Mucosa of descending colon (tissue), 3 donors: ENCODE measurements around the gene ATG101. TPM values are rescaled to one million over a fixed set of nuclear protein-coding genes. Genes with fewer than 3 reads are reported as not detected.
"Not testable (repeated sequence)": the region's sequence is repeated elsewhere in the genome, so short reads cannot be mapped to it uniquely, and the experiment has no call there.

Experiments used
- ATAC-seq: fragments of 200-7000 bp; cut with Tn5 transposase; one replicate; pipeline ENCODE4 v1.9.1; 2020; ENCODE audit warnings: mild to moderate bottlenecking, moderate library complexity
- DNase-seq, 3 donors: peaks; one replicate each; pipeline ENCODE4 v3.0.0-alpha.2; 2020
- H3K36me3 ChIP-seq: fragments of 200-600 bp; one replicate; pipeline ENCODE4 v1.8.0; 2021; ENCODE audit warnings: low read depth, mild to moderate bottlenecking
- H3K4me1 ChIP-seq: fragments of 200-600 bp; one replicate; pipeline ENCODE4 v1.8.0; 2021; ENCODE audit warnings: low read depth, mild to moderate bottlenecking
- H3K4me3 ChIP-seq: fragments of 200-600 bp; one replicate; pipeline ENCODE4 v1.8.0; 2021; ENCODE audit warnings: mild to moderate bottlenecking
- H3K9me3 ChIP-seq: fragments of 200-600 bp; one replicate; pipeline ENCODE4 v1.8.0; 2021; ENCODE audit warnings: mild to moderate bottlenecking
- intact Hi-C, 2 donors: fragments of 100-400 bp; cut with DNase I in 1 of 2; cut with micrococcal nuclease in 1 of 2; formaldehyde crosslinking; loops; one replicate each; pipeline versions ENCODE4 v1.11.0 to v1.11.1; 2022; cut with DNase I, micrococcal nuclease
- total RNA-seq, 3 donors: library from RNA; stranded (reverse); fragmentation: NEBNext Ultra II Directional in 2 of 3; extraction: Animal tissue kit (Norgen Biotek cat#: 25700) in 2 of 3; gene quantifications; one replicate each; pipeline versions ENCODE4 v1.2.1 to v1.2.4, GENCODE V29; 2021 to 2023
- TF ChIP-seq, protein P1 (sequence below): fragments of 200-600 bp; IDR thresholded peaks from one replicate; pipeline ENCODE4 v1.8.0; 2022; ENCODE audit warnings: antibody characterized with exemption, mild to moderate bottlenecking
- donor health status: DM: no; HTN: no; CAD: no; lungs with moderate emphysema.
- donor health status: DM: no; HTN: no; CAD: no.
- donor health status: DM: no; HTN: yes; CAD: no.

The ATG101 gene
- total RNA-seq, 3 donors from 2014 or later, result 30.1 to 37.5 (median 33.0) TPM

DNA sequence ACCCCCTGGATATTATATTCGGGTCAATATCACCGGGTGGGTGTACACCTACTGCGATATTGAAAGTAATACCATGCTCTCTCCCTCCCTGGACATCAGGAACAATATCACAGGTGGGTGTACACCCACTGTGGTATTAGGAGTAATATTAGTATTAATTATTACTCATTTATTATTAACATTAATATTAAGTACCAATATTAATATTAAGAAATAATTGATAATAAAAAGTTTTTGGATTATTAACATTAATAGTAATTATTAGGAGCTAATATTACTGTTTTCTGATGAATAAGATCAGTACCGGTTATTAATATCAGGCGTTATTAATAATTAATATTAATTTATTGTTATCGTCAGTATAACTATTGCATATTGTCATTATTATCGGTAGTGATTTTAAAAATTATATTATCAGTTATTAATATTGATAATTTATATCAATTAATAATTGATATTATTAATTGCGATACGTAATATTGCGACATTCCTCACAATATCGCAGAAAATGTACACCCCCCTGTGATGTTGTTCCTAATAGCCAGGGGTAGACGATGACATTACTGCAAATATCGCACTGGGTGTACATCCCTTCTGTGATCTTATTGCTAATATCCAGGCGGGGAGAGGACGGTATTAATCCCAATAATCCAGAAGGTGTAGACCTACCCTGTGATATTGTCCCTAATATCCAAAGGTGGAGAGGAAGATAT is 26.7 kb downstream of the ATG101 start:
- DNase-seq (no peak), ATAC-seq (no peak)
- Histone ChIP-seq H3K36me3 (no peaks in the 10 kb centered on the region), H3K9me3 (no peaks in the 10 kb centered on the region), H3K4me3 (no peak overlapping the region), H3K4me1 (peaks cover 15% of the 10 kb centered on the region)
- intact Hi-C loops, result no loop called here
- TF ChIP-seq, protein P1, sequence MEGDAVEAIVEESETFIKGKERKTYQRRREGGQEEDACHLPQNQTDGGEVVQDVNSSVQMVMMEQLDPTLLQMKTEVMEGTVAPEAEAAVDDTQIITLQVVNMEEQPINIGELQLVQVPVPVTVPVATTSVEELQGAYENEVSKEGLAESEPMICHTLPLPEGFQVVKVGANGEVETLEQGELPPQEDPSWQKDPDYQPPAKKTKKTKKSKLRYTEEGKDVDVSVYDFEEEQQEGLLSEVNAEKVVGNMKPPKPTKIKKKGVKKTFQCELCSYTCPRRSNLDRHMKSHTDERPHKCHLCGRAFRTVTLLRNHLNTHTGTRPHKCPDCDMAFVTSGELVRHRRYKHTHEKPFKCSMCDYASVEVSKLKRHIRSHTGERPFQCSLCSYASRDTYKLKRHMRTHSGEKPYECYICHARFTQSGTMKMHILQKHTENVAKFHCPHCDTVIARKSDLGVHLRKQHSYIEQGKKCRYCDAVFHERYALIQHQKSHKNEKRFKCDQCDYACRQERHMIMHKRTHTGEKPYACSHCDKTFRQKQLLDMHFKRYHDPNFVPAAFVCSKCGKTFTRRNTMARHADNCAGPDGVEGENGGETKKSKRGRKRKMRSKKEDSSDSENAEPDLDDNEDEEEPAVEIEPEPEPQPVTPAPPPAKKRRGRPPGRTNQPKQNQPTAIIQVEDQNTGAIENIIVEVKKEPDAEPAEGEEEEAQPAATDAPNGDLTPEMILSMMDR, result no peak

DNA sequence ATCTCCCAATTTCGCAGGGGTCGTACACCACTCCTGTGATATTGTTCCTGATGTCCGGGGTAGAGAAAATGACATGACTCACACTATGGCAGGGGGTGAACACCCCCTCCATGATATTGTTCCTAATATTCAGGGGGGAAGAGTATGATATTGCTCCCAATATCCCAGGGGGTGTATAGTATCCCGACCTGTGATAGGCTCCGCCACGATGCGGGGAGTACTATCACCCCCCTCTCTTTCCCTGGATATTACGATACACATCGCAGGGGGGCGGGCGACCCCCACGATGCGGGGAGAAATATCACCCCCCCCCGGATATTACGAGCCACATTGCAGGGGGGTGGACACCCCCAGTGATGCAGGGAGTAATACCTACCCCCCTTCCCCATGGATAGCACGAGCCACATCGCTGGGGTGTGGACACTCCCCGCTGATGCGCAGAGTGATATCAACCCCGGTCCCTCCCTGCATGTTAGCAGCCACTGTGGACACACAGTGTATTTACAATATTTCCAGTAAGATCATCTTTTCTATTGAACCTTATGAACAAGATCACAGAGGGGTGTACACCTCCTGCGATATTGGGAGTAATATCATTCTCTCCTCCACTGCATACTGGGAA is 27.4 kb downstream of the ATG101 start:
- Histone ChIP-seq H3K4me1 (peaks cover 9% of the 10 kb centered on the region), H3K4me3 (no peak overlapping the region), H3K9me3 (no peaks in the 10 kb centered on the region), H3K36me3 (no peaks in the 10 kb centered on the region)
- no peak for ATAC-seq
- no peak for DNase-seq
- intact Hi-C loops, result no loop called here
- TF ChIP-seq, protein P1, result no peak

DNA sequence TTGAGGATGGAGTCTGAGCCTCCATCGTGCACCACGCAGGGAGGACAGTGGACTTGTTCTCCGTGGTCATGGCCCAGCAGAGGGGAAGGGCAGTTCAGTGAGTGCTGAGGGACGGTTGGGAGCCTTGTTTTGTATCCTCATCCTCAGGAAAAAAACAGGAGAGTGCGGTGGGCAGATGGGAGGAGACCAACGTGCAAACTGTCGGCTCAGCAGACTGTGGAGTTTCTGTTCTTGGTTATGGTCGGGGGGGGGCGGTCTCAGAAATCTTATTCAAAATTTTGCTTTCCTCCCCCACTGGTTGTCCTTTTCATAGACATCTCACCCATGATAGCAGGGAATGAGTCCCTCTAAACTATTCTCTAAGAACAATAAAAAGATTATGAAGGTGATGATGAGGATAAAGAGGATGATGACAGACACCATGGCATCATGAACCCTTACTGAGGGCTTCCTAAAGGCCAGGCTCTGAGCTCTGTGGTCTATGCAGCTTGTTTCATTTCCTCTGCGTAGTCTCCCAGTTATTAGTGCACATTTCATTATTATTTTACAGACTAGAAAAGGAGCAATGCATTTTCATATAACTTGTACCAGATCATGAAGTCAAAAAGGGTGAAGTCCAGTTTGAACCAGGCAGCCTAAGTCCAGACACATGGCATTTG is 34.8 kb downstream of the ATG101 start:
- H3K36me3 ChIP-seq, H3K9me3 ChIP-seq, H3K4me1 ChIP-seq, H3K4me3 ChIP-seq, DNase-seq, ATAC-seq, intact Hi-C loops: not testable (repeated sequence)

DNA sequence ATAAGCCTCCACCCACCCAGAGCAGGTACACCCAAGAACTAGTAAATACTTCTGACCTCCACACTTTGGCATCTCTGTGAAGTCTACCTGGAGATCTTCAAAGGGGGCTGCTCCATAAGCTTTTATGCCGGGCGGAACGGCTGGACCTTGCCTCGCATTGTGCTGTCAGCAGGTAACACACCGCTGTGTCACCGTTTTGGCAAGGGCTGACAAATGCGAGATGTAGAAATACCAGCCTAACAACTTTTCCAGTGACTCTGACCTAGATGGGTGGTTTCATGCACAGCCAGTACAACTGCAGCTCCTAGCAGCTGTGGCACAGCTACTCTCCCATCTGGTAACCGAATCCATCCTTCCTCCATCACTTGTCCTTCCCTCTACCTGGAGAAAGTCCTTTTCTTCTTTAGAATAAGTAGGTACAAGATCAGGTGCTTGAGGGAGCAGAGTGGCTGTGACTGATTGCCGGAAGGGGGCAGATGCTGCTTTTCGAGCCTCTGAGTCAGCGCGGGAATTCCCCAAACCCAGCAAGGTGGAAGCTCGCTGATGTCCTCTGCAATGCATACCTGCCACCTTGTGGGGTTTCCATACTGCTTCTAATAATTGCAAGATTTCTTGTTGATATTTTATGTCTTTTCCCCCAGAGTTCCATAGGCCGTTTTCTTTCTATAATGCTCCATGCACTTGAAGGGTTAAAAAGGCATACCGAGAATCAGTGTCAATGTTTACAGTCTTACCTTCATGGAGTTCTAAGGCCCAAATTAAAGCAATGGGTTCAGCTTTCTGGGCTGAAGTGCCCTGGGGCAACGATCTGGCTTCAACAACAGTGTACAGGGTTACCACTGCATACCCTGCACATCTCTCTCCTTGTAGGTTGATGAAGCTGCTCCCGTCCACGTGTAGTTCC is 46.7 kb downstream of the ATG101 start:
- peaks cover 10% of the 10 kb centered on the region for H3K4me1 ChIP-seq
- H3K36me3 ChIP-seq, ATAC-seq, H3K4me3 ChIP-seq, H3K9me3 ChIP-seq, intact Hi-C loops: not testable (repeated sequence)
- peak; percentile 62 to 69 (median 67) for DNase-seq

DNA sequence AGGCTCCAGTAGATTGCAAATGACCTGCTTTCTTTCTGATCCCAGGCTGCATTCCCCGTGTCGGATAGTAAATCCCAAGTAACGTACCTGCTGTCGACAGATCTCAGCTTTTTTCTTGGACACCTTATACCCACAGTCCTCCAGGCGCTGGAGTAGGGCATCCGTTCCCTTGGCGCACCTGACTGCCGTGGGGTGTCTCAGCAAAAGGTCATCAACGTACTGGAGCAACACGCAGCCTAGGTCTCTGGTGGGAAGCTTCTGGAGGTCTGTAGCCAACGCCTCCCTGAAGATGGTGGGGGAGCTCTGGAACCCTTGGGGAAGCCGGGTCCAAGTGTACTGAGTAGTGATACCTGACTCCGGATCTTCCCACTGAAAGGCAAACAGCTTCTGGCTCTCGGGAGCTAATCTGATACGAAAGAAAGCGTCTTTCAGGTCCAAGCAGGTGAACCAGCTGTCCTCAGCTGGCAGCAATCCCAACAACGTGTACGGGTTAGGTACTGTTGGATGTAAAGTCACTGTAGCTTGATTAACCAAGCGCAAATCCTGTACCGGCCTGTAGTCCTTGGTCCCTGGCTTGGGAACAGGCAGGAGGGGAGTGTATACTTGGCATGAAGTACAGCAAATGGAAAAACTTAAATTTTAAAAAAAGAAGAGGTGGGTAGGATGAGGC is 48.2 kb downstream of the ATG101 start:
- ATAC-seq, H3K9me3 ChIP-seq, H3K4me3 ChIP-seq, H3K36me3 ChIP-seq, intact Hi-C loops, DNase-seq: not testable (repeated sequence)
- peaks cover 10% of the 10 kb centered on the region for H3K4me1 ChIP-seq

DNA sequence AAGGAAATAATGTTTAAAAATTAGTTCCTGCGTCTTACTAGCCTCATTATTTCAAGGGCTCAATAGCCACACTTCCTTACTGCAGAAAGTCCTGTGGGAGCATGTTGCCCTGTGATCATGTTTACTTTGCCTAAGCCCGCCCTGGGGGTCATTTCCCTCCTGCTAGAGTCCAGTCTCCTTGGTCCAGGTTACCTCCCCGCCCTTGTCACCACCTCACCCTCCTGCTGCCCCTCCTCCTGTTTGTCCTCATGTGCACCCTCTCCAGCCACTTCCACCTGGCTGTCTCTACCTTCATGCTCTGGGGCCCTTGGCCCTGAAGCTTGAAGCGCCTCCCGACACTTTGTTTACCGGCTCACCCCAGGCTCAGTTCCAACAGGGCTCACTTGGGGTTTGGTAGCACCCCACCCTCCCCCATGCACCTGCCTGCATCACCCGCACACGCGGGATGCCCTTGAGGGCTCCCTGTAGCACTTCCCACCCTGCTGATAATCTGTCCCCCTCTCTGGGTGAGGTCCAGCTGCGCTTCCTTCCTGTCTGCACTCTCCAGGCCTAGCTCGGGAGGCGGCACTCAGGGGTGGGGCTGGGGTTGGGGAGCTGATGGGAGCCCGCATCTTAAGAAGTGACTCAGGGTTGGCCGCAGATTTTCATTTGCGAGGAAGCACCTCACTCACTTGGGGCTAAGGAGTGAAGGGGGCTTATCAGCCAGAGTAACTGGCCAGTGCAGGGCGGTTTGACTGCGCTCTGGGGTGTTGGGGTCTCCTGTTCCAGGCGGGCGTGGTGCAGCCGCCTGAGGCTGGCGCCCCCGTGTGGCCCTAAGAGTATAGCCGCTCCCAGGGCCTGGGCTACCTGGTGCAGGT is 49.8 kb downstream of the ATG101 start:
- Histone ChIP-seq H3K4me3 (no peak overlapping the region), H3K9me3 (no peaks in the 10 kb centered on the region), H3K4me1 (peaks cover 10% of the 10 kb centered on the region), H3K36me3 (no peaks in the 10 kb centered on the region)
- TF ChIP-seq, protein P1, result peak; percentile 77
- peak in 2 of 3 donors; percentile 65 to 68 for DNase-seq
- intact Hi-C loops, result no loop called here
- ATAC-seq, result peak; percentile 88
